BLaER1 (cell line): Measurements from ENCODE around the gene EHHADH.
"Not testable (repeated sequence)": the region's sequence is repeated elsewhere in the genome, so short reads cannot be mapped to it uniquely, and the experiment has no call there.

ENCODE experiments used
- H3K27ac ChIP-seq: shearing (Covaris generic); formaldehyde crosslinking; 2 replicates; pipeline ENCODE4 v1.8.1; 2022
- H3K27me3 ChIP-seq: shearing (Covaris generic); formaldehyde crosslinking; 2 replicates; pipeline ENCODE4 v1.8.1; 2022
- H3K36me3 ChIP-seq: shearing (Covaris generic); formaldehyde crosslinking; 2 replicates; pipeline ENCODE4 v1.8.1; 2022
- H3K4me1 ChIP-seq: shearing (Covaris generic); formaldehyde crosslinking; 2 replicates; pipeline ENCODE4 v1.8.1; 2022
- H3K4me2 ChIP-seq: shearing (Covaris generic); formaldehyde crosslinking; 2 replicates; pipeline ENCODE4 v1.8.1; 2022
- H3K4me3 ChIP-seq: shearing (Covaris generic); formaldehyde crosslinking; 2 replicates; pipeline ENCODE4 v1.8.1; 2022
- H3K9ac ChIP-seq: shearing (Covaris generic); formaldehyde crosslinking; 2 replicates; pipeline ENCODE4 v1.8.1; 2022
- H3K9me3 ChIP-seq: shearing (Covaris generic); formaldehyde crosslinking; 2 replicates; pipeline ENCODE4 v1.8.1; 2022
- H4K20me1 ChIP-seq: shearing (Covaris generic); formaldehyde crosslinking; 2 replicates; pipeline ENCODE4 v1.8.1; 2022
- Cebpa-rat ChIP-seq: shearing (Covaris generic); IDR thresholded peaks from 2 replicates; pipeline ENCODE4 v1.8.1; 2022

The EHHADH gene

GRCh38 chr3:185276415-185276814 lies 22.6 kb upstream of the EHHADH start:
- Histone ChIP-seq H3K27ac (no peak overlapping the region), H3K36me3 (no peaks in the 10 kb centered on the region), H3K27me3 (no peaks in the 10 kb centered on the region), H3K4me2 (no peak overlapping the region), H3K4me1 (no peaks in the 10 kb centered on the region), H3K9ac (no peak overlapping the region), H4K20me1 (no peaks in the 10 kb centered on the region), H3K4me3 (no peak overlapping the region), H3K9me3 (no peaks in the 10 kb centered on the region)
- TF ChIP-seq Cebpa-rat, result no peak

- Histone ChIP-seq H3K27ac (no peak overlapping the region), H3K4me2 (no peak overlapping the region), H4K20me1 (no peaks in the 10 kb centered on the region), H3K4me1 (no peaks in the 10 kb centered on the region), H3K36me3 (no peaks in the 10 kb centered on the region), H3K9me3 (no peaks in the 10 kb centered on the region), H3K27me3 (no peaks in the 10 kb centered on the region), H3K4me3 (no peak overlapping the region), H3K9ac (no peak overlapping the region)
- no peak for TF ChIP-seq Cebpa-rat
Measured at GRCh38 chr3:185272033-185272432, 18.2 kb upstream of the EHHADH start.

GRCh38 chr3:185270956-185271332 lies 17.1 kb upstream of the EHHADH start:
- H3K36me3 ChIP-seq, result no peaks in the 10 kb centered on the region
- H3K9me3 ChIP-seq, result no peaks in the 10 kb centered on the region
- H3K27ac ChIP-seq, result no peak overlapping the region
- H3K27me3 ChIP-seq, result no peaks in the 10 kb centered on the region
- H4K20me1 ChIP-seq, result no peaks in the 10 kb centered on the region
- no peak overlapping the region for H3K4me2 ChIP-seq
- no peaks in the 10 kb centered on the region for H3K4me1 ChIP-seq
- no peak overlapping the region for H3K4me3 ChIP-seq
- H3K9ac ChIP-seq, result no peak overlapping the region
- TF ChIP-seq Cebpa-rat, result no peak

- no peak overlapping the region for H3K4me2 ChIP-seq
- H3K4me3 ChIP-seq, result no peak overlapping the region
- no peaks in the 10 kb centered on the region for H3K9me3 ChIP-seq
- H3K4me1 ChIP-seq, result no peaks in the 10 kb centered on the region
- no peaks in the 10 kb centered on the region for H3K36me3 ChIP-seq
- H4K20me1 ChIP-seq, result no peaks in the 10 kb centered on the region
- H3K27ac ChIP-seq, result no peak overlapping the region
- TF ChIP-seq Cebpa-rat, result no peak
- no peaks in the 10 kb centered on the region for H3K27me3 ChIP-seq
- H3K9ac ChIP-seq, result no peak overlapping the region
Measured at GRCh38 chr3:185270262-185270955, 16.6 kb upstream of the EHHADH start.

- no peaks in the 10 kb centered on the region for H3K27me3 ChIP-seq
- H4K20me1 ChIP-seq, result no peaks in the 10 kb centered on the region
- no peak overlapping the region for H3K4me2 ChIP-seq
- no peak for TF ChIP-seq Cebpa-rat
- H3K9ac ChIP-seq, result no peak overlapping the region
- H3K9me3 ChIP-seq, result no peaks in the 10 kb centered on the region
- no peak overlapping the region for H3K27ac ChIP-seq
- H3K4me1 ChIP-seq, result no peaks in the 10 kb centered on the region
- no peaks in the 10 kb centered on the region for H3K36me3 ChIP-seq
- no peak overlapping the region for H3K4me3 ChIP-seq
Measured at GRCh38 chr3:185268194-185268962, 14.5 kb upstream of the EHHADH start.

- Histone ChIP-seq H3K4me3 (no peak overlapping the region), H3K9me3 (no peaks in the 10 kb centered on the region), H3K4me1 (no peaks in the 10 kb centered on the region), H3K9ac (no peak overlapping the region), H3K36me3 (no peaks in the 10 kb centered on the region), H3K27ac (no peak overlapping the region), H3K4me2 (no peak overlapping the region), H3K27me3 (no peaks in the 10 kb centered on the region), H4K20me1 (no peaks in the 10 kb centered on the region)
- no peak for TF ChIP-seq Cebpa-rat
Measured at GRCh38 chr3:185267193-185267592, 13.3 kb upstream of the EHHADH start.

GRCh38 chr3:185264849-185265553 lies 11.2 kb upstream of the EHHADH start:
- Histone ChIP-seq H3K4me1 (no peaks in the 10 kb centered on the region), H4K20me1 (no peaks in the 10 kb centered on the region), H3K36me3 (no peaks in the 10 kb centered on the region), H3K4me3 (no peak overlapping the region), H3K9ac (no peak overlapping the region), H3K9me3 (no peaks in the 10 kb centered on the region), H3K27ac (no peak overlapping the region), H3K4me2 (no peak overlapping the region), H3K27me3 (no peaks in the 10 kb centered on the region)
- no peak for TF ChIP-seq Cebpa-rat

GRCh38 chr3:185263423-185263822 lies 9.6 kb upstream of the EHHADH start:
- TF ChIP-seq Cebpa-rat, result no peak
- no peak overlapping the region for H3K27ac ChIP-seq
- no peaks in the 10 kb centered on the region for H3K4me1 ChIP-seq

GRCh38 chr3:185257334-185257733 lies 3.5 kb upstream of the EHHADH start:
- no peak for TF ChIP-seq Cebpa-rat
- Histone ChIP-seq H4K20me1 (no peaks in the 10 kb centered on the region), H3K4me1 (no peaks in the 10 kb centered on the region), H3K4me3 (no peak overlapping the region), H3K9ac (no peak overlapping the region), H3K9me3 (peaks cover 43% of the 10 kb centered on the region), H3K4me2 (no peak overlapping the region), H3K27me3 (no peaks in the 10 kb centered on the region), H3K36me3 (no peaks in the 10 kb centered on the region), H3K27ac (no peak overlapping the region)

More at GRCh38 chr3:185263423-185263822, 9.6 kb upstream of the EHHADH start:
- Histone ChIP-seq H3K27me3 (no peaks in the 10 kb centered on the region), H3K36me3 (no peaks in the 10 kb centered on the region), H3K4me3 (no peak overlapping the region), H4K20me1 (no peaks in the 10 kb centered on the region), H3K9me3 (peaks cover 1% of the 10 kb centered on the region; the same call in 1 of the 2 replicates), H3K9ac (no peak overlapping the region), H3K4me2 (no peak overlapping the region)

- H3K4me2 ChIP-seq, result no peak overlapping the region
- H3K9me3 ChIP-seq, result peaks cover 43% of the 10 kb centered on the region
- no peaks in the 10 kb centered on the region for H3K27me3 ChIP-seq
- no peaks in the 10 kb centered on the region for H4K20me1 ChIP-seq
- TF ChIP-seq Cebpa-rat, result no peak
- no peaks in the 10 kb centered on the region for H3K4me1 ChIP-seq
- no peak overlapping the region for H3K9ac ChIP-seq
- H3K36me3 ChIP-seq, result no peaks in the 10 kb centered on the region
- H3K27ac ChIP-seq, result no peak overlapping the region
- no peak overlapping the region for H3K4me3 ChIP-seq
Measured at GRCh38 chr3:185254799-185255198, 950 bp upstream of the EHHADH start.

GRCh38 chr3:185253133-185253532 lies 716 bp downstream of the EHHADH start:
- H3K27me3 ChIP-seq, H3K4me1 ChIP-seq, H3K36me3 ChIP-seq, H3K27ac ChIP-seq, H3K4me2 ChIP-seq, H4K20me1 ChIP-seq, H3K9ac ChIP-seq, H3K4me3 ChIP-seq: not testable (repeated sequence)
- peaks cover 39% of the 10 kb centered on the region for H3K9me3 ChIP-seq
